ENCODE data around the gene OR14I1.

The OR14I1 gene

GRCh38 chr1:248702714-248703113 is at the start of gene OR14I1:
Gene OR14I1, minus strand, starts transcription at chr1:248702766.
- no peak for DNase-seq

GRCh38 chr1:248751635-248752034 is 49.1 kb upstream of the OR14I1 start:
- DNase-seq = no peak

- DNase-seq = no peak
Observed at GRCh38 chr1:248751142-248751541, 48.6 kb upstream of the OR14I1 start.

- DNase-seq = no peak
Observed at GRCh38 chr1:248750496-248750895, 47.9 kb upstream of the OR14I1 start.

GRCh38 chr1:248748211-248748610 is 45.6 kb upstream of the OR14I1 start:
- no peak for DNase-seq

GRCh38 chr1:248740876-248741275 is 38.3 kb upstream of the OR14I1 start:
- DNase-seq = no peak

GRCh38 chr1:248739572-248740205 is 37.1 kb upstream of the OR14I1 start:
- DNase-seq = no peak

- DNase-seq = no peak
Observed at GRCh38 chr1:248737457-248737856, 34.9 kb upstream of the OR14I1 start.

- DNase-seq = no peak
Observed at GRCh38 chr1:248736977-248737376, 34.4 kb upstream of the OR14I1 start.

GRCh38 chr1:248733566-248733965 is 31.0 kb upstream of the OR14I1 start:
- no peak for DNase-seq

- no peak for DNase-seq
Observed at GRCh38 chr1:248730507-248731335, 28.2 kb upstream of the OR14I1 start.

GRCh38 chr1:248714248-248714647 is 11.7 kb upstream of the OR14I1 start:
- no peak for DNase-seq

- DNase-seq = no peak
Observed at GRCh38 chr1:248710305-248710900, 7.8 kb upstream of the OR14I1 start.

GRCh38 chr1:248704606-248705005 is 2.0 kb upstream of the OR14I1 start:
- no peak for DNase-seq

GRCh38 chr1:248703674-248704073 is 1.1 kb upstream of the OR14I1 start:
- DNase-seq = no peak

GRCh38 chr1:248699099-248699498 is 3.5 kb downstream of the OR14I1 start:
- DNase-seq = no peak

- DNase-seq = no peak
Observed at GRCh38 chr1:248697907-248698306, 4.7 kb downstream of the OR14I1 start.

- DNase-seq = no peak
Observed at GRCh38 chr1:248696774-248697173, 5.8 kb downstream of the OR14I1 start.

GRCh38 chr1:248696261-248696660 is 6.3 kb downstream of the OR14I1 start:
- no peak for DNase-seq

- no peak for DNase-seq
Observed at GRCh38 chr1:248695451-248696132, 7.0 kb downstream of the OR14I1 start.

GRCh38 chr1:248691567-248692155 is 10.9 kb downstream of the OR14I1 start:
- no peak for DNase-seq

- DNase-seq = no peak
Observed at GRCh38 chr1:248688527-248689298, 13.9 kb downstream of the OR14I1 start.

Measured in NCI-H526 treated with DMSO at 0.1 percent for 48 hours (cell line).